HG02852 (cell line): ENCODE measurements around the gene VSX2.
A peak's percentile ranks its signal among the peaks of the same experiment; 100 is the strongest.

ENCODE experiments used
- ATAC-seq: cut with Tn5 transposase; IDR thresholded peaks from one replicate; pipeline ENCODE4 v1.9.1; 2021; ENCODE audit warnings: mild to moderate bottlenecking, moderate library complexity; ENCODE audit not compliant: unreplicated experiment

Gene VSX2

DNA sequence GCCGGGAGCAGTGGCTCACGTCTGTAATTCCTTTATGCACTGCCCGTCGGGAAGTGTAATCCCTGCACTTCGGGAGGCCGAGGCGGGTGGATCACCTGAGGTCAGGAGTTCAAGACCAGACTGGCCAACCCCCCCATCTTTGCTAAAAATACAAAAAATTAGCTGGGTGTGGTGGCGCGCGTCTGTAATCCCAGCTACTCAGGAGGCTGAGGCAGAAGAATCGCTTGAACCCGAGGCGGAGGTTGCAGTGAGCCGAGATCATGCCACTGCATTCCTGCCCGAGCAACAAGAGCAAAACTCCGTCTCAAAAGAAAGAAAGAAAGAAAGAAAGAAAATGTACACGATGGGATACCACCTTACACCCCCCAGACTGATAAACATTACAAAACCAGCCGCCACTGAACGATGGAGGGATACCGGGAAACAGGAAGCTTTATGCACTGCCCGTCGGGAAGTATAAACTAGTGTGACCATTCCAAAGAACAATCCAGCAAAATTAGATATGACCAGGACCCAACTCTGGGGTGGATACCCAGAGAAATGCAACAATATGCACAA, 62.4 kb downstream of the VSX2 start:
- ATAC-seq = no peak

DNA sequence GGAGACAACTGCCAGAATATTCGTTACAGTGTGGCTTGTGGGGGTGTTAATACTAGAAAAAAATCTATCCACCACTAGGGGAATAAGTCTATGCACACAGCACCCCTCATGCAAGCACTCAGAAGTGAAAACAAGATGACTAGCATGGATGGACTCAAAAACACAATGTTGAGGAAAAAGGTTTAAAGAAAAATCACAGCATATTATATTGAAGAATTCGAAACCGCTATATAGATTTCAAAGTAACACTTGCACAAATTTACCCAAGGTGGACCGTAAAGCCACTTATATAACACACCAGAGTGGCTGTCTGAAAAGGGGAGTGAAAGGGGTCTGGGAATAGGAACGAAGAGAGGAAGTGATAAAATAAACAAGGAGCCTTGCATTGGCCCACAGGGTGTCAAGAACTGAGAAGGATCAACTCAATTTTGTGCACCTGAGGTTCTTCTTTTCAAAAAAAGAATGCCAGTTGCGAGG, 62.9 kb downstream of the VSX2 start:
- peak; percentile 3 for ATAC-seq

- ATAC-seq = peak; percentile 99
Measured at GRCh38 chr14:74302634-74303569, 63.7 kb downstream of the VSX2 start, which contains the start of gene ABCD4. TSS of gene ABCD4 (minus strand) at chr14:74302934. CDS start at chr14:74302912, 22 bp downstream.

- no peak for ATAC-seq
Measured at GRCh38 chr14:74308695-74309094, 69.4 kb downstream of the VSX2 start.

DNA sequence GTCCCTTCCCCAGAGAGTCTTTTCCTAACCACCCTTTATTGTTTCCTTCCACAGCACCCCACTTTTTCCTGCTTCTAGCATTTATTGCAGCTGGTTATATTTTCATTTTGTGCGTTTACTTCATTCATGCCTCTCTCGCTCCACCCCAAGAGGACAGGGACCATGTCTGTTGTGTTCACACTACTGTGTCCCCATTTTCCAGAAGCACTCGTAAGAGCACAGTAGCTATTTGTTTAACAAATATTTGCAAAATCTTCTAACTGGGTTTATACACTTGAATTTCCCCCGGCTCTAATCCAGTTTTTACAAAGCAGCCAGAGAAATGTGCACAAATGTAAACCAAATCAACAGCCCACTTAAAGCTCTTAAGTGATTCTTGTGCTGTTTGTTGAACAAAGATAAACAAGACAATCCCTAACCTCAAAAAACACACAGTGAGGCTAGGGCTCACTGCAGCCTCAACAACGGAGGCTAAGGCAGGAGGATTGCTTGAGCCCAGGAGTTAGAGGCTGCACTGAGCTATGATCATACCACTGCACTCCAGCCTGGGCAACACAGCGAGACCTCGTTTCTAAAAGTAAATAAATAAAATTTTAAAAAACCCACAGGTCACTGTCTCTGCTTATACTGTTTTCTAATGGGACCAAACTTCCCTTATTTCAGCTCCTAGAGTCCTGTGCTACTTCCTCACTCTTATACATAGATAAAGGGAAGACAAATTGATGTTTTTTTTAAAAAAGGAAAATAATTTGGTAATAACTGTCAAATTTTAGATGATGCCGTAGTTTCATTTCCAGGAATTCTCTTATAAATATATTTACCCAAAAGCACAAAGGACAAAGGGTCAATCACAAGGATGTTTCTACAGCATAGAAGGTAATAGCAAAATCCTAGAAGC, 70.1 kb downstream of the VSX2 start:
- no peak for ATAC-seq

DNA sequence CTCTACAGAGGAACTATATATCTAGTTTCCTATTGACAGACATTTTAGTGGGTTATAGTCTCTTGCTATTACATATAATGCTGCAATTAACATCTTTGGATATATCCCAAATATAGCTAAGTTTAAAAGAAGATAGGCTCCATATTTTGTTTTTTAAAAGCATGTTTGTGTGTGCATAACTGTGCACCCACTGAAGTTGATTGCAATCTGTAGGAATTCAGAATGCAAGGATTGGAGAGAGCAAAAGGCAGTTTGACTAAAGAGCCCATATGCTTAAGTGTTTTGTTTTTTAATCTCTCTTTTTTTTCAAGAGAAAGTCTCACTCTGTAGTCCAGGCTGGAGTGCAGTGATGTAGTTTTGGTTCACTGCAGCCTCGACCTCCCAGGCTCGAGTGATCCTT, 72.9 kb downstream of the VSX2 start:
- ATAC-seq = no peak
